Measurements from ENCODE around the gene CDO1. TPM values are rescaled to one million over a fixed set of nuclear protein-coding genes. Genes with fewer than 3 reads are reported as not detected.
A peak's percentile ranks its signal among the peaks of the same experiment; 100 is the strongest.

Gene CDO1
- total and polyA plus RNA-seq, 4 donors: 11.6 to 97.9 (median 60.8) TPM

GRCh38 chr5:115849258-115849798 lies 32.9 kb upstream of the CDO1 start:
- Histone ChIP-seq H3K4me3 (ENCODE audit: low read length in 2 of 2) (no peak overlapping the region), H3K36me3 (ENCODE audit: control insufficient read depth in 1 of 2, insufficient read depth in 2 of 2, low read length in 1 of 2) (no peaks in the 10 kb centered on the region), H3K27ac (ENCODE audit: low read depth in 1 of 2, low read length in 2 of 2) (no peak overlapping the region), H3K9me3 (ENCODE audit: control insufficient read depth, low read length) (no peaks in the 10 kb centered on the region), H3K4me1 (ENCODE audit: control insufficient read depth in 1 of 2, insufficient read depth in 2 of 2, low read length in 2 of 2) (peaks cover 1 to 27% of the 10 kb centered on the region in 2 donors), H3K27me3 (ENCODE audit: control insufficient read depth in 1 of 2, insufficient read depth in 2 of 2, low read length in 1 of 2) (no peaks in the 10 kb centered on the region)
- WGBS, 2 donors: 93 to 97% methylated on average over 3 of the region's 3 CpGs
- intact Hi-C loops (cut with DNase I): loop anchor here (10.0 kb wide), 2 partner anchors 115 to 125 kb away; partner anchors contain the start of gene LVRN (in 1 of the 2)
- ATAC-seq (ENCODE audit: low FRiP score) (no peak), DNase-seq (no peak)

GRCh38 chr5:115847290-115847689 lies 30.8 kb upstream of the CDO1 start:
- Histone ChIP-seq H3K27ac (ENCODE audit: low read depth in 1 of 2, low read length in 2 of 2) (no peak overlapping the region), H3K4me3 (ENCODE audit: low read length in 2 of 2) (no peak overlapping the region), H3K36me3 (ENCODE audit: control insufficient read depth in 1 of 2, insufficient read depth in 2 of 2, low read length in 1 of 2) (no peaks in the 10 kb centered on the region), H3K27me3 (ENCODE audit: control insufficient read depth in 1 of 2, insufficient read depth in 2 of 2, low read length in 1 of 2) (no peaks in the 10 kb centered on the region), H3K9me3 (ENCODE audit: control insufficient read depth, low read length) (no peaks in the 10 kb centered on the region), H3K4me1 (ENCODE audit: control insufficient read depth in 1 of 2, insufficient read depth in 2 of 2, low read length in 2 of 2) (peaks cover 1 to 29% of the 10 kb centered on the region in 2 donors)
- 78 to 79% methylated on average over 7 of the region's 7 CpGs for whole genome bisulfite sequencing, 2 donors
- DNase-seq (no peak), ATAC-seq (ENCODE audit: low FRiP score) (no peak)
- intact Hi-C loops (cut with DNase I): loop anchor here (10.0 kb wide), 2 partner anchors 118 to 128 kb away; partner anchors contain the start of gene LVRN (in 1 of the 2)

DNA sequence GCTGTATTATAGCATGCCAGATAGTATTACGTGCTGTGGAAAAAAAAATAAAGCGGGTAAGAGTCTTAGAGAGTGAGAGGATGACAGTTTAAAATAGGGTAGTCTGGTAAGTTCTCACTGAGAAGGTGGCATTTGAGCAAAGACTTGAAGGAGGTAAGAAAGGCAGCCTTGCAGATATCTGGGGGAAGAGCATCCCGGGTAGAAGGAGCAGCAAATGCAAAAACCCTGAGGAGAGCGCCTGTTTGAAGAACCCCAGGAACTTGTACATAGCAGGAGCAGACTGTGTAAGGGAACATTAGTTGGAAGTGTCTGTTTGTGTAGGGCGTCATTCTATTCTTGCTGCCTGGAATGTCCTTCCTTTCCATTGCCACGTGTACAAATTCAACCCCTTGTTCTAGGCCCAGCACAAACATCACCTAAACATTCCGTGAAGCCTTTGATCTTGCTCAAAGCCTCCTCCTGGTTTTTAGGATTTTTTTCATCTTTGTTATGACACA lies 27.9 kb upstream of the CDO1 start:
- Histone ChIP-seq H3K4me1 (ENCODE audit: control insufficient read depth in 1 of 2, insufficient read depth in 2 of 2, low read length in 2 of 2) (peaks cover 0 to 20% of the 10 kb centered on the region in 2 donors), H3K4me3 (ENCODE audit: low read length in 2 of 2) (peak overlapping the region in 1 of 2 donors; percentile 43), H3K27ac (ENCODE audit: low read depth in 1 of 2, low read length in 2 of 2) (peak overlapping the region; percentile 30 to 71), H3K27me3 (ENCODE audit: control insufficient read depth in 1 of 2, insufficient read depth in 2 of 2, low read length in 1 of 2) (no peaks in the 10 kb centered on the region), H3K9me3 (ENCODE audit: control insufficient read depth, low read length) (no peaks in the 10 kb centered on the region), H3K36me3 (ENCODE audit: control insufficient read depth in 1 of 2, insufficient read depth in 2 of 2, low read length in 1 of 2) (no peaks in the 10 kb centered on the region)
- DNase-seq (no peak), ATAC-seq (ENCODE audit: low FRiP score) (no peak)
- intact Hi-C loops (cut with DNase I): loop anchor here (5.0 to 10.0 kb wide), 4 partner anchors 120 to 223 kb away; partner anchors contain the start of genes ARL14EPL (in 1 of the 2) and LVRN (in 1 of the 2)
- WGBS, 2 donors: 16 to 17% methylated on average over 7 of the region's 7 CpGs

DNA sequence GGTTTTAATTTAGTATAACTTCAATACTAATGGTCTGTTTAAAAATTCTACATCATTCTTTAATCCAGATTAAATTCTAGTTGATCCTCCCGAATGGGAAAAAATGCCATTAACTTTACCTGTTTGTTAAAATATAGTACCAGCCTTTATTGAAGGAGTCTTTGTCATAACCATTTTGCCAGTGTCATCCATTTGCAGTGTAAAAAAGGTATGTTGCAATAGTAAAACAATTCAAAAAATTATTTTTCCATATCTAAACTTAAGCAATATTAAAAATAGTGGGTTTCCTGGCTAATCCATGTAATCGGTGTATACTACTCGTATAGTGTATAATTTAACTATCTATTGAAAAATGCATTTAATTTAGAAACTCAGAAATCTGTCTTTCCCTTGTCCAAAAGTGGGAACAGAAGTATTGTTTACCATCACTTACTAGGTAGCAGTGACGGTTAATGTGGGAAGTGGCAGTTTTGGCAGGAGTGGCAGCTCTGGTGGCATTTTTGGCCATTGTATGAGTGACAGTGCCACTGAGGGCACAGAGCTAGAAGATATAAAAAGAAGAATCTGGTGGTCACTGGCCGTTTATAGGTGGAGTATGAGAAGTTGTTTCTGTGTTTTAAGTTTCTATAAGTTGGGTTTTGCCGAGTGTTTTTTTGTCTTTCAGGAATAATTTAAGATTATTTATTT lies 27.1 kb upstream of the CDO1 start:
- Histone ChIP-seq H3K9me3 (ENCODE audit: control insufficient read depth, low read length) (no peaks in the 10 kb centered on the region), H3K36me3 (ENCODE audit: control insufficient read depth in 1 of 2, insufficient read depth in 2 of 2, low read length in 1 of 2) (no peaks in the 10 kb centered on the region), H3K27ac (ENCODE audit: low read depth in 1 of 2, low read length in 2 of 2) (no peak overlapping the region), H3K4me1 (ENCODE audit: control insufficient read depth in 1 of 2, insufficient read depth in 2 of 2, low read length in 2 of 2) (peaks cover 0 to 15% of the 10 kb centered on the region in 2 donors), H3K27me3 (ENCODE audit: control insufficient read depth in 1 of 2, insufficient read depth in 2 of 2, low read length in 1 of 2) (no peaks in the 10 kb centered on the region), H3K4me3 (ENCODE audit: low read length in 2 of 2) (peak overlapping the region; percentile 72 to 83)
- intact Hi-C loops (cut with DNase I): loop anchor here (5.0 to 10.0 kb wide), 4 partner anchors 121 to 224 kb away; partner anchors contain the start of genes ARL14EPL (in 1 of the 2) and LVRN (in 1 of the 2)
- DNase-seq: no peak
- WGBS, 2 donors: 19 to 21% methylated on average over 6 of the region's 6 CpGs
- no peak for ATAC-seq (ENCODE audit: low FRiP score)

DNA sequence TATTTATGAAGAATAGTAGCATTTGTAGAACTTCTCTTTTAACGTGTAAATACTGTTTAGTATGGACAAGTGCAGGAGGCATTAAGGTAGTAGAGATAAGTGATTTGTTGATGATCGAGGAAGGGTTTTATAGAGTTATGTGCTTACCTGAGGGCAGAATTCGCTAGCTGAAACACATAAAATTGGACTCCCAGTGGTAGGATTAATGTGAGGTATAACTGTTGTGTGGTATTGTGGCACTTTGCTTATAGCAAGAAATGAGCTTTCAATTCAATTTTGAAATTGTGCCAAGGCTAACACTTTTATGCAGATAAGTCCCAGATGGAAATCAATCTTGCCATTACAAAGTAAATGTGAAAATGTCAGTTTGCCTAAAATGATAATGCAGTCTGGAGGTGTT lies 26.5 kb upstream of the CDO1 start:
- no peak overlapping the region for H3K27ac ChIP-seq (ENCODE audit: low read depth in 1 of 2, low read length in 2 of 2)
- intact Hi-C loops (cut with DNase I): loop anchor here (5.0 to 10.0 kb wide), 4 partner anchors 122 to 224 kb away; partner anchors contain the start of genes ARL14EPL (in 1 of the 2) and LVRN (in 1 of the 2)
- ATAC-seq (ENCODE audit: low FRiP score) (no peak), DNase-seq (no peak)
- no peaks in the 10 kb centered on the region for H3K27me3 ChIP-seq (ENCODE audit: control insufficient read depth in 1 of 2, insufficient read depth in 2 of 2, low read length in 1 of 2)
- WGBS, 2 donors: 5 to 7% methylated on average over 3 of the region's 3 CpGs
- no peaks in the 10 kb centered on the region for H3K36me3 ChIP-seq (ENCODE audit: control insufficient read depth in 1 of 2, insufficient read depth in 2 of 2, low read length in 1 of 2)
- peaks cover 0 to 15% of the 10 kb centered on the region in 2 donors for H3K4me1 ChIP-seq (ENCODE audit: control insufficient read depth in 1 of 2, insufficient read depth in 2 of 2, low read length in 2 of 2)
- H3K9me3 ChIP-seq (ENCODE audit: control insufficient read depth, low read length): no peaks in the 10 kb centered on the region
- H3K4me3 ChIP-seq (ENCODE audit: low read length in 2 of 2): peak overlapping the region; percentile 72 to 83

- no peak for DNase-seq
- peak overlapping the region; percentile 72 to 83 for H3K4me3 ChIP-seq (ENCODE audit: low read length in 2 of 2)
- peak overlapping the region; percentile 58 to 80 for H3K27ac ChIP-seq (ENCODE audit: low read depth in 1 of 2, low read length in 2 of 2)
- no peaks in the 10 kb centered on the region for H3K36me3 ChIP-seq (ENCODE audit: control insufficient read depth in 1 of 2, insufficient read depth in 2 of 2, low read length in 1 of 2)
- WGBS, 2 donors: 0% methylated on average over 43 to 68 of the region's 68 CpGs
- H3K4me1 ChIP-seq (ENCODE audit: control insufficient read depth in 1 of 2, insufficient read depth in 2 of 2, low read length in 2 of 2): peaks cover 0 to 15% of the 10 kb centered on the region in 2 donors
- ATAC-seq (ENCODE audit: low FRiP score): peak; percentile 82
- H3K27me3 ChIP-seq (ENCODE audit: control insufficient read depth in 1 of 2, insufficient read depth in 2 of 2, low read length in 1 of 2): no peaks in the 10 kb centered on the region
- H3K9me3 ChIP-seq (ENCODE audit: control insufficient read depth, low read length): no peaks in the 10 kb centered on the region
- intact Hi-C loops (cut with DNase I): loop anchor here (5.0 to 10.0 kb wide), 4 partner anchors 122 to 225 kb away; partner anchors contain the start of genes ARL14EPL (in 1 of the 2) and LVRN (in 1 of the 2)
These were observed 25.9 kb upstream of the CDO1 start for GRCh38 chr5:115842089-115842935.

GRCh38 chr5:115841382-115842088 lies 25.1 kb upstream of the CDO1 start, which contains the start of the genes AP3S1 and ATG12:
AP3S1 (plus strand) TSS chr5:115841935; CDS start chr5:115842038, 103 bp downstream.
ATG12 (minus strand) TSS chr5:115841565; CDS start chr5:115841552, 13 bp downstream.
- peak within 1 kb of the TSS; percentile 72 to 83 for H3K4me3 ChIP-seq (ENCODE audit: low read length in 2 of 2)
- H3K27ac ChIP-seq (ENCODE audit: low read depth in 1 of 2, low read length in 2 of 2): peak within 1 kb of the TSS; percentile 58 to 83
- intact Hi-C loops (cut with DNase I): loop anchor here (5.0 to 10.0 kb wide), 4 partner anchors 123 to 226 kb away; partner anchors contain the start of genes ARL14EPL (in 1 of the 2) and LVRN (in 1 of the 2)
- H3K4me1 ChIP-seq (ENCODE audit: control insufficient read depth in 1 of 2, insufficient read depth in 2 of 2, low read length in 2 of 2): peaks cover 0 to 11% of the 10 kb centered on the region in 2 donors
- no peaks in the 10 kb centered on the region for H3K9me3 ChIP-seq (ENCODE audit: control insufficient read depth, low read length)
- peak; percentile 96 for DNase-seq
- peaks cover 0 to 2% of the 10 kb centered on the region in 2 donors for H3K36me3 ChIP-seq (ENCODE audit: control insufficient read depth in 1 of 2, insufficient read depth in 2 of 2, low read length in 1 of 2)
- H3K27me3 ChIP-seq (ENCODE audit: control insufficient read depth in 1 of 2, insufficient read depth in 2 of 2, low read length in 1 of 2): no peaks in the 10 kb centered on the region
- WGBS, 2 donors: 5 to 10% methylated on average over 65 of the region's 65 CpGs
- peak; percentile 98 for ATAC-seq (ENCODE audit: low FRiP score)

Data from aorta (tissue), 5 donors.